ENCODE results near the gene SPATS1. TPM values are rescaled to one million over a fixed set of nuclear protein-coding genes. Genes with fewer than 3 reads are reported as not detected.

The SPATS1 gene
- total and polyA plus RNA-seq, 2 donors (not counting 1 experiment from before 2014, with no cell fraction given): not detected

- H3K4me2 ChIP-seq (replicated peaks; ENCODE audit: low read depth, low read length, poor library complexity, severe bottlenecking): no peak overlapping the region
- ATAC-seq (ENCODE audit: low read depth): no peak
- H3K4me3 Mint-ChIP-seq: no peak overlapping the region
- H3K27ac ChIP-seq (ENCODE audit: low read length in 2 of 2): no peak overlapping the region
- no peaks in the 10 kb centered on the region for H3K9me3 Mint-ChIP-seq (ENCODE audit: insufficient read depth)
- no peak for TF ChIP-seq CTCF (IDR thresholded peaks at IDR 0.05)
- TF ChIP-seq EZH2 (IDR thresholded peaks at IDR 0.05; ENCODE audit: borderline replicate concordance, insufficient read depth, low read depth, low read length, poor library complexity, severe bottlenecking): no peak
- ChIA-PET POLR2A (no interaction called here), CTCF (no interaction called here)
- H3K27me3 ChIP-seq (replicated peaks in 1 of 4; ENCODE audit: control extremely low read depth in 1 of 4, control insufficient read depth in 3 of 4, insufficient read depth in 4 of 4, low read length in 3 of 4): peaks cover 0 to 4% (median 0%) of the 10 kb centered on the region in 4 experiments
- peaks cover 4% of the 10 kb centered on the region for H3K4me1 Mint-ChIP-seq
- peaks cover 2 to 3% of the 10 kb centered on the region in 2 donors for H3K4me1 ChIP-seq (ENCODE audit: control insufficient read depth in 2 of 2, insufficient read depth in 2 of 2, low read length in 2 of 2)
- H3K36me3 ChIP-seq (replicated peaks in 1 of 2; ENCODE audit: control extremely low read depth in 1 of 2, control insufficient read depth in 1 of 2, extremely low read depth in 1 of 2, insufficient read depth in 2 of 2, low read length in 1 of 2): no peaks in the 10 kb centered on the region
- no peak overlapping the region for H3K27ac Mint-ChIP-seq
- no peak overlapping the region for H3K4me3 ChIP-seq (ENCODE audit: control extremely low read depth in 1 of 5, extremely low read depth in 1 of 5, insufficient read depth in 1 of 5, low read depth in 2 of 5, low read length in 4 of 5)
- no peak overlapping the region for H3K9ac ChIP-seq (ENCODE audit: low read length)
- intact Hi-C loops (cut with micrococcal nuclease): no loop called here
- no peak for DNase-seq
- peaks cover 2% of the 10 kb centered on the region for H3K27me3 Mint-ChIP-seq
- H2AFZ ChIP-seq (ENCODE audit: insufficient read depth, low read depth, low read length, poor library complexity, severe bottlenecking): no peak overlapping the region
- no peaks in the 10 kb centered on the region for H4K20me1 ChIP-seq (ENCODE audit: control insufficient read depth, insufficient read depth, low read length, poor library complexity, severe bottlenecking)
- 83% methylated on average over 1 of the region's 2 CpGs for WGBS (ENCODE audit: insufficient coverage)
- peaks cover 0 to 3% (median 0%) of the 10 kb centered on the region in 3 donors for H3K9me3 ChIP-seq (ENCODE audit: control extremely low read depth in 1 of 3, control insufficient read depth in 2 of 3, insufficient read depth in 1 of 3, low read length in 2 of 3)
- H3K79me2 ChIP-seq (ENCODE audit: control insufficient read depth, insufficient read depth, low read length): peaks cover 1% of the 10 kb centered on the region
Measured at GRCh38 chr6:44381739-44382138, 39.3 kb downstream of the SPATS1 start.

- CTCF ChIA-PET: interaction anchor here (1.4 kb wide), 1 partner anchor 48 kb away, joined by 3 read pairs; no protein-coding TSS in a partner anchor
- ATAC-seq (ENCODE audit: low read depth): no peak
- H3K36me3 ChIP-seq (replicated peaks in 1 of 2; ENCODE audit: control extremely low read depth in 1 of 2, control insufficient read depth in 1 of 2, extremely low read depth in 1 of 2, insufficient read depth in 2 of 2, low read length in 1 of 2): peaks cover 0 to 6% of the 10 kb centered on the region in 2 experiments
Measured at GRCh38 chr6:44386364-44386928, 44.0 kb downstream of the SPATS1 start.

More at GRCh38 chr6:44386364-44386928, 44.0 kb downstream of the SPATS1 start:
- POLR2A ChIA-PET: no interaction called here
- DNase-seq: no peak
- no peaks in the 10 kb centered on the region for H3K27me3 Mint-ChIP-seq
- peaks cover 34% of the 10 kb centered on the region for H3K79me2 ChIP-seq (ENCODE audit: control insufficient read depth, insufficient read depth, low read length)
- H3K4me2 ChIP-seq (replicated peaks; ENCODE audit: low read depth, low read length, poor library complexity, severe bottlenecking): peak overlapping the region; percentile 71
- no peak for TF ChIP-seq EZH2 (IDR thresholded peaks at IDR 0.05; ENCODE audit: borderline replicate concordance, insufficient read depth, low read depth, low read length, poor library complexity, severe bottlenecking)
- TF ChIP-seq CTCF (IDR thresholded peaks at IDR 0.05): no peak
- intact Hi-C loops (cut with micrococcal nuclease): loop anchor here (5.0 kb wide), 2 partner anchors 119 to 164 kb away; partner anchors contain the start of genes NFKBIE and SLC29A1
- peak overlapping the region; percentile 73 for H2AFZ ChIP-seq (ENCODE audit: insufficient read depth, low read depth, low read length, poor library complexity, severe bottlenecking)
- peaks cover 20 to 21% of the 10 kb centered on the region in 2 donors for H3K4me1 ChIP-seq (ENCODE audit: control insufficient read depth in 2 of 2, insufficient read depth in 2 of 2, low read length in 2 of 2)
- peaks cover 27% of the 10 kb centered on the region for H4K20me1 ChIP-seq (ENCODE audit: control insufficient read depth, insufficient read depth, low read length, poor library complexity, severe bottlenecking)
- H3K9me3 Mint-ChIP-seq (ENCODE audit: insufficient read depth): no peaks in the 10 kb centered on the region
- H3K27ac Mint-ChIP-seq: peak overlapping the region; percentile 99
- H3K4me3 ChIP-seq (ENCODE audit: control extremely low read depth in 1 of 5, extremely low read depth in 1 of 5, insufficient read depth in 1 of 5, low read depth in 2 of 5, low read length in 4 of 5): peak overlapping the region; percentile 69 to 98 (median 93)
- H3K9ac ChIP-seq (ENCODE audit: low read length): peak overlapping the region; percentile 95
- peaks cover 38% of the 10 kb centered on the region for H3K4me1 Mint-ChIP-seq
- 100% methylated on average over 2 of the region's 6 CpGs for WGBS (ENCODE audit: insufficient coverage)
- H3K4me3 Mint-ChIP-seq: peak overlapping the region; percentile 100
- H3K27ac ChIP-seq (ENCODE audit: low read length in 2 of 2): peak overlapping the region in 1 of 2 donors; percentile 83
- H3K9me3 ChIP-seq (ENCODE audit: control extremely low read depth in 1 of 3, control insufficient read depth in 2 of 3, insufficient read depth in 1 of 3, low read length in 2 of 3): no peaks in the 10 kb centered on the region
- H3K27me3 ChIP-seq (replicated peaks in 1 of 4; ENCODE audit: control extremely low read depth in 1 of 4, control insufficient read depth in 3 of 4, insufficient read depth in 4 of 4, low read length in 3 of 4): peaks cover 0 to 4% (median 0%) of the 10 kb centered on the region in 4 experiments
